Activated T-cell treated with anti-CD3 and anti-CD28 coated beads, Interleukin-2, amount 50 U/mL, for 1 hour (primary cell): Measurements from ENCODE around the gene PRRX2.
"Not testable (repeated sequence)": the region's sequence is repeated elsewhere in the genome, so short reads cannot be mapped to it uniquely, and the experiment has no call there.

Experiments
- DNase-seq: peaks from one replicate; pipeline ENCODE4 v3.0.0-alpha.2; 2020

Gene PRRX2

DNA sequence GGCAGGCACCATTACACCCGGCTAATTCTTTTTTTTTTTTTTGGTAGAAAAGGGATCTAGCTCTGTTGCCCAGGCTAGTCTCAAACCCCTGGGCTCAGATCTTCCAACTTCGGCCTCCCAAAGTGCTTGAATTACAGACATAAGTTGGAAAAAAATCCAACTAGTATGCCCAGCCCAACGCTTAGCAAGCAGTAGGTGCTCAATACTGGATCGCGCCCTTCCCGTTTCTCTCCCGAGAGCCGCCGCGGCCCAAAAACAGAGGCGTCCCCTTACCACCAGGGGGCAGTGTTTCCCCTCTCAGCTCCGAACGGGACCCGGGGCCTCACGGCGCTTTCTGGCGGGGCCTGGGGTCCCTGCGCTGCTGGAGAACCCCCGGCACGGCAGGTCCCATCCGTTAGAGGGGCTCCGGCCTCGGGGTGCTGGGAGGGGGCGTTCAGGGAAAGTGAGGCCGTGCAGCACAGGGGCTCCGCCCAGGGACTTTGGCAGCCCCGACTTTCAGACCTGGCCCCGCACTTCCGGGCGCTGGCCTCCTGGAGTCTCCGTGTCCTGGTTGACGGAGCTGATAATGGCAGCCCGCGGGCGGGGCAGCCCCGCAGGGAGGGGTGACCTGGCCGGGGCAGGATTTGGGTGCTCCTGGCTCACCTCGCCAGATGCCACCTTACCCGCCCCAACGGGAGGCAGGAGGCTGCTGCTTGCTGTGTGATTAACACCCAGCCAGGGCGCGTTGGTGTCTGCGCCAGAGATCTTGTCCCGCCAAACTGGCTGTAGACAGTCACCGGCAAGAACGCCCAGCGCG lies 72.2 kb downstream of the PRRX2 start:
- DNase-seq, result peak; percentile 88

DNA sequence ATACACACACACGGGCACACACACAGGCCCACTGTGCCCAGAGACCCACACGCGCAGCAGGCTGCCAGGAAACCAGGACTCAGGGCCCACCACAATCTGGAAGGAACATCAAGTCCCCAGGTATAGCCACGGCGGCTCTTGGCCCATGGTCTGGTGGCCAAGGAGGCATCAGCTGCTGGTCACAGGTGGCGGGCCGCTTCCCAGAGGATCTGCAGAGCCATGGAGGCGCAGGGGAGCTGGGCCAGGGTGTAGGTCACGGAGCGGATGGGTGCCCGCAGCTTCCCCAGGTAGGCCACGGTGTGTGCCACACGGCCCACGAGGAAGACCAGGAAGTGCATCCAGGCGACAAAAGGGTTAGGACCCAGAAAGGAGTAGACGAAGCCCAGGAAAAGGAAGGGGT lies 74.0 kb downstream of the PRRX2 start:
- no peak for DNase-seq

DNA sequence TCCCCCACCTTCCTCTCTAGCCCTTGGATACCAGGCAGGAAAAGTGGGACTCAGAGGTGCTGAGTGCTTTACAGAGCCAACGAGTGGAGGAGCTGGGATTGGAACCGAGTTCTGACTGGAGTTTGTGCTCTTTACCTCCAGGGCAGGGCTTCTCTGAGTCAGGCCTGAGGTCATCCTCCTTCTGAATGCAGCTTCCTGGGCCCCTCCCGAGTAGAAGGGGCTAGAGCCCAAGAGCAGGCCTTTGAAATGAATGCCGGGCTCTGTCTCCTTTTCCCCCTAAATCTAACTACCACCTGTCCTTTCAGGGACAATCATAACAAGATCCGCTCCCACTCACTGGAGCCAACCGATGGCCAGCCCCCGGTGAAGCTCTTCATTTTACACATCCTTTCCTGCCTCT lies 74.7 kb downstream of the PRRX2 start:
- no peak for DNase-seq

DNA sequence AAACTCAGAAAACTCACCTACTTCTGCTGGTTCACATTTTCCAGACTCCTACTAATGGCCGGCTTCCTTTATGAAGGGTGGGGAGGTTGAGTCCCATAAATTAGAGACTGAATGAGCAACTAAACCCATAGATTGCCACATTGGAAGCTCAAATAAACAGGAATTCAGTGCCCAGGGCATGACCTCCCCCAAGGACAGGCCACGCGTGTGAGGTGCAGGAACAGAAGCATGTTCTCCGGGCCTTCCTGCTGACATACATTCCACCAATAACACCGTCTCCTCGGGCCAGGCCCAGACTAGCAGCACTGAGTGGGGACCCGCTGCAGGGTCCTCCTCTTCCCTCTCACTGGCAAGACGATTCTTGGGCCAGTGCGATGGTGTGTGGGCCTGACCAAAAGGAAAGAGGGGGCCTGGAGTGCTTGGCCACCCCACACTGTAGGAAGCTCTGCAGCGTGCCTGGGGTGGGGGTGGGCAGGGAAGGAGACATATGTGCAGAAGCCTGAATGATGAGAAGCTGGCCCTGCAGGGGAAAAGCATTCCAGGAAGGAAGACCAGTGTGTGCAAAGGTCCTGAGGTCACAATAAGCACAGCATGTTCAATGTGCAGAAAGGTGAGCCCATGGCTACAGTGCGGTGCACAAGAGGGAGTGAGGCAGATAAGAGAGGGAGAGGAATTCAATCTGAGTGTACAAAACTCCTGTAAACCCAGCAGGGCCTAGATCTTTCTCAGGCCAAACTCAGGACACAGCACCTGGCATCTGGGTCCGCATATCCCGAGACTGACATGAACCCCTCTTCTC lies 75.4 kb downstream of the PRRX2 start:
- DNase-seq, result no peak

DNA sequence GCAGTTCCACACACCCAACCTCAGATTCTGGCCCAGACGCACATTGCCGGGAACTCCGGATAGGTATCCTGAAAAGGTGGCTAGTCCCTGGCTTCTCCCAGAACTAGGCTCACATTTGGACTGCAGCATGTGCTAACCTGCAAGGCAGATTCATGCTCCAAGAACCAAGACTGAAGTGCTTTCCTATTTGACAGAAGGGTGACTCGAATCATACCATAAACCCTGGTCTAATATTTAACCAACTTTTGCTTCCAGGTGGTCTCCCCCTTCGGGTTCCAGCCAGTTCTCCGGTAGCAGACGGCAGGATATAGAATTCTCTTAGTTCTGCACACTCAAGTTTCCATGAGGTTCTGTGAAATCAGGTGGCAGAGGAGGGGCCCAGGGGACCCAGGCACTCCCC lies 79.8 kb downstream of the PRRX2 start:
- DNase-seq, result no peak

DNA sequence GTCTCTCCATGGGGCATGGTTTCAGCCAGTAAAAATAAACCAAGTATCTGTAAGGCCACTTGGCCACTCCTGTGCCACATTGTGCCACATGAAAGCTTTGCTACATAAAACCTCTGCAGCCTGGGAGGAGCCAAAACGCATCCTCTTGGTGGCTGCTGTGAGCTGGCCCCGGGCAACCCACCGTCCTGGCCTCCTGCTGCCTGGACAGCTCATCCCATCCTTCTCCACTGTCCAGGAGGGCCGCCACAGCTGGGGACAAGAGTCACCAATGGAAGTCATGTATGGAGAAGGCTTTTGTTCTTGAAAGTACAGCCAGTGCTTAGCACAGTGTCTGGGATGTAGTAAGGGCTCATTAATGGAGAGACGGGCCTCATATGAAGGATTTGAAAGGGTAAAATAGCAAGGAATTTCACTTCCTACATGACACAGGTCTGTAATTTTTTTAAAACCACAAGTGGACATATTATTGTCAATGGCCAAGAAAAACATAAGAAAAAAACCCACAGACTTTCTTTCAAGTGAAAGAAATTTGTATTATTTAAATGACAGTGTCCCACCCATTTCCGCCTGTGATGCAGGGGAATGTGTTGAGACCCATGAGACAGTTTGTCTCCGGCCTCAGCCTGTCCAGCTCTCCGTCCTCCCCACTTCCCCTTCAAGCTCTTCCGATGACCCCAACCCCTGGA lies 80.8 kb downstream of the PRRX2 start:
- DNase-seq, result no peak

DNA sequence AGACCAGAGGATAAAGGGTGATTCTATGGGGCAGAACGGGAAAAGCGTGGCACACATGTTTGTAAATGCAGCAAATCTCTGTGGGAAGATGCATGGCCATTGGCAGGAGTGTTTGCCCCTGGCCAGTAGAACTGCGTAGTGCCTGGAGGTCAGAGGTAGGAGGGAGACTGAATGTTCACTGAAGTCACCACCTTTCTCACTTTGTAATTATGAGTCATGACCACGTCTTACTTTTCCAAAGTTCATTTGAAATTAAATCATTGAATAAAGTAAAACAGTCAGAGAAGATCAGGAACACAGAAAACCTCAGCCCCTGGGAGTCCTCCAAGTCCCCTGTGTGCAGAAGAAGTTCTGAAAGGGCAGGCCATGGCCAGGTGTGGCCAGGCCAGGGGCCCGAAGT lies 82.8 kb downstream of the PRRX2 start:
- DNase-seq, result no peak

DNA sequence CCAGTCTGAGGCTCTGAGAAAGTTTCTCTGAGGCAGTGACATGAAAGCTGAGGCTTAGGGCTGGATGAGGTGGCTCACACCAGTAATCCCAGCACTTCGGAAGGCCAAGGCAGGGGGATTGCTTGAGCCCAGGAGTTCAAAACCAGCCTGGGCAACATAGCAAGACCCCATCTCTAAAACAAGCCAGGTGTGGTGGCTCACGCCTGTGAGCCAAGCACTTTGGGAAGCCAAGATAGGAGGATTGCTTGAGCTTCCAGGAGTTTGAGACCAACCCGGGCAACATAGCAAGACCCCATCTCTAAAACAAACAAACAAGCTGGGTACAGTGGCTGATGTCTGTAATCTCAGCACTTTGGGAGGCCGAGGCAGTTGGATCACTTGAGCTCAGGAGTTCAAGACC lies 83.6 kb downstream of the PRRX2 start:
- not testable (repeated sequence) for DNase-seq

DNA sequence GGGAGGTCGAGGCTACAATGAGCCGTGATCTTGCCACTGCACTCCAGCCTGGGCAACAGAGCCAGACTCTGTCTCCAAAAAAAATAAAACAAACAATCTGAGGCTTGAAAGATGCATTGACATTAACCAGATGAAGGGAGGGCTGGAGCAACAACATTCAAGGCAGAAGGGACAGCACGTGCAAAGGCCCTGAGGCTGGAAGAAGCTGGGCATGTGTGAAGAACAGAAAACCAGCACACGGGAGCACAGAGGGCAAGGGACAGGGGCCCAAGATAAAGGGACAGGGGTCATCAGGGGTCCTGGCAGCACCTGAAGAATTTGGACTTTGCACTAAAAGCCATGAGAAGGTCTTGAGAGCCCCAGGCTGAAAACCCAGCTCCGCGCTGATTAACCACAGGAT lies 84.1 kb downstream of the PRRX2 start:
- no peak for DNase-seq

DNA sequence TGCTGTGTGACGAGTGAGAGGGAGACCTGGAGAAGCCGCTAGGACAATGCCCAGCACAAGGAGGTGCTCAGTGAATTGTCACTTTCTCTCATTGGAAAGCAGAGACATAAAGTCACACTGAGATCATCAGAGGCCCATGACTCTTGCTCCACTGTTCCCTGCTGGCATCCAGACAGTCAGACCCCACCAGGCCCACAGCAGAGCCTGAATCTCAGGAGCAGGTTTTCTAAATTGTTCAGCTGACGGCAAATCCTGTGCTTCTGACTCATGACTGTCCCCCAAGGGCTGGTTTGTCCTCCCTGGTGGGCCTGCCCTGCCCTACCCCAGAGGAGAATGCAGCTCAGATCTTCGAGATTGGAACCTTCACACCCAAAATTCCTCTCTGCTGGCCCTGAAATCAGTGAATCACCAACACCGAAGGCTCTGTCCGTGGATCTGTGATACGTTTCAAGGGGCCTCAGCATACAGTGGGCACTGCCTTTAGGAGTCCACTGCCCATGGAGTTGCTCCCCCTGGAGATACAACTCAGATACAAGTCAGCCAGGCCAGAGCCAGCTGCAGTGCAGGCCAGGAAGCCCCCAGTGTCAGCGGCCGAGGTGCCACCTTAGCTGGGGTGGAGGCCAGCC lies 84.7 kb downstream of the PRRX2 start:
- no peak for DNase-seq

DNA sequence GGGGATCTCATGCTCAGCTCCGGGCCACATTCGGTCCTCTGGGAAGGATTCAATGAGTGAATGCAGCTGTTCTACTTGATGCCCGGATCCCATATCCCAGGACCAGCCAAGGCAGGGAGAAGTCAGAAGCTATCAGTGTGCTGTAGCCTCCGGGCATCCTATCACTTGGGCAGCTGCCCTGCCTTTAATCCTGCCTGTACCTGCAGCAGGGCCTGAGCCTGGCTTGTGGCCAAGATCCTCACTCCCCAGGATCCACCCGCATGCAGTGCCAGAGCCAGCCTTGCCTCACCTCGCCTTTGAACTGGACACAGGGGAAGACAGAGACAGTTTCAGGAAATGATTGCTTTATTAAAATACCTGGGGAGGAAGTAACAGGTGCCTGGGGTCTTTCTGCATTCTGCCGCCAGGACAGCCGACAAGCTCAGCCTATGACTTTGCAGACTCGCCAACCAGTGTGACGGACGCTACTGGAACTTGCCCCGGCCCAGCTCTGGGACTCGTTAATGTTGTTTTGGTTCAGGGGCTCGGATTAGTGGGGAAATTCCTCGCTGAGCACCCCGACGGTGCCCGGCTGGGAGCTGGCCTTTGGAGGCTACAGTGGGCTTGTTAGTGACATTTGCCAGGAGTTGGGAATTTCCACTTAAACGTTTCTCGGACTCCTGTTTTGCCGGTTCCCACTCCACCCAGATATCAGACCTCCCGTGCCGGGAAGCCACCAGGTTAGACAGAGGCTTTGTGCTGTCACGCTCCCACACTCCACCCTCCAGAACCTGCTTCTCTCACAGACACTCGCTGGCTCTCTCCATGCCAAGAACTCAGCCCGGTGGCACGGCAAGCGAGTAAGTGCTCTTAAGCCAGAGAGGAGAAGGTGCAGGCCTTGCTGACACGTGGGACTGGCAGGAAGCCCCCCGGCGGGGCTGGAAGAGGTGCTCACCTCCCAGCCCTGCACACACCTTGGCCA lies 86.7 kb downstream of the PRRX2 start:
- no peak for DNase-seq

DNA sequence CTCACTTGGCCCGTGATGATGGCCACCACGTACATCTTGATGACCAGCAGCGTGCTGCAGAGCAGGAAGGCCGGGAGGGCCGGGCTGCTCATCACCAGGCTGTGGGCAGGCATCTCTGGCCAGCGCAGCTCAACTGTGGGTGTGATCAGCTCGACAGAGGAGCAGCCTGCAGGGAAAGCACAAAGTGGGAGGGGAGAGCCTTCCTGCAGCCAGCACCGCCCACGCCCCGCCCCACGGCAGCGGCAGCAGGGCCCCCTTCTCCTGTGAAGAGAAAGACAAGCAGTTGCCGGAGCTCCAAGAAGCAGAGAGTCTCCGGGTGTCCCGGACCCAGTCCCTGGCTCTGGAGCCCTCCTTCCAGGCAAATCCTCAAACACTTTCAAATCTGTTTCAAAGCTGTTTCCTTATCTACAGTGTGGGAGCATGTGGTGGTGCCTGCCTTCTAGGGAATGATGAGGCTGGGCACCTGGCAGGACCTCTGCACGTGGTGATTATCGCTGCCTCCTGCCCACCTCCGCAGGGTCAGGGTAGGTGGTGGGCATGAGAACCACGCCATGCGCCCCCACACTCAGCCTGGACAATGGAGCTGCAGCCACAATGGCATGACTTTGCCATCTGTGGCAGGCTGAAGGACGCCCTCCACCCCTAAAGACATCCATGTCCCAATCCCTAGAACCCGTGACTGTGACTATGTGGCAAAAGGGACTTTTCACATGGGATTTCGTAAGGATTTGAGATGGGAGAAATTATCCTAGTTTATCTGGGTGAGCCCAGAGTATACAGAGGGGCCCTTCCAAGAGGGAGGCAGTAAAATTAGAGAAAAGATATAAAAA lies 87.7 kb downstream of the PRRX2 start, which contains the start of gene PTGES:
Gene PTGES, minus strand, starts transcription at position 143 of the 830 bp plus-strand sequence. Its CDS starts 30 bp downstream, at position 113.
- peak; percentile 61 for DNase-seq

DNA sequence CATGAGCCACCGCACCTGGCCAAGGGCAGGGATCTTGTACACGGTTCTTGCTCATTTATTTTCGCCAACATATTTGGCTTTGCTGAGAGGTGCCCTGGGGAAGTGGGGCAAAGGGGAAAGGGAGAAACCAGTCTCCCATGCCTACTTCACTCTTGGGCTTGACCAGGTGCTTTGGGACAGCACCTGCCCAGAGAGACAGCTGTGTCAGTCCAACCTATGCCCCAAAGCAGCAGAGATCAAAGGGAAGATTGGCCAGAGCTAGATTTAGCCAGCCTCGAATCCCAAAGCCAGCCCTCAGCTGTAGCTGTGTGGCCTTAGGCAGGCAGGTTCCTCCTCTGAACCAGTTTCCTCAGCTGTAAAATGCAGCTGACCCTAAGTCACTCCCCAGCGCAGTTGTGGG lies 89.7 kb downstream of the PRRX2 start:
- no peak for DNase-seq

DNA sequence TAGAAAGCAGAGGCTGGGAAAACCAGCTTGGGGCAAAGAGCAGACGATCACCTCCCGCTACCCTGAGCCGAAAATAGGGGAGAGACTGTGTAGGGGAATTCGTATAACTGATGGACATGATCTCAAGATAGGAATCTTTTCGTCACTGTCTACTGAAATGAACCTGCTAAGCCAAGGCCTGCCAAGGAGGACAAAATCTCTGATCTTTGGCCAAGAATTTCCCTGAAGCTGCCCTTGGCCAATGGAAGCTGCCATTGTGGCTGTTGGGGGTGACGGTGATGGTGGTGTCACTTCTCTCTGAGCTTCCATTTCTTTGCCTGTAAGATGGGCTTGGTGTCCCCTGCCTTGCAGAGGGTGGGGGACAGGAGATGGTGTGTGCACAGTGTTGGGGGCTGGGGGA lies 90.7 kb downstream of the PRRX2 start:
- no peak for DNase-seq

DNA sequence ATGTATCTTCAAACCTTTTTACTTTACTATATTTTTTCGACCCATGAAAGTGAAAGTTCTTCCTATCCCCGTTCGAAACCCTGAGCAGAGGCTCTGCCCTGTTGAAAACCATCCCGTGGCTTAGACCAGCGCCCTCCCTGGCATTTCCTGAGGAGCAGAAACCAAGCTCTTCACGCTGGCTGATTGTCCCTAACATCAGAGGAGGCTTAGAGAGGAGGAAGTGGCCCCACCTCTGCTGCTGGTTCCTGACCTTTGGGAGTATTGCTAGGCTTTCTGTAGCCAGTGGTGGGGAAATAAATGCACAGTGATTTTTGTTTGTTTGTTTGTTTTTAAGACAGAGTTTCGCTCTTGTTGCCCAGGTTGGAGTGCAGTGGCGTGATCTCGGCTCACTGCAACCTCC lies 91.6 kb downstream of the PRRX2 start:
- DNase-seq, result no peak

DNA sequence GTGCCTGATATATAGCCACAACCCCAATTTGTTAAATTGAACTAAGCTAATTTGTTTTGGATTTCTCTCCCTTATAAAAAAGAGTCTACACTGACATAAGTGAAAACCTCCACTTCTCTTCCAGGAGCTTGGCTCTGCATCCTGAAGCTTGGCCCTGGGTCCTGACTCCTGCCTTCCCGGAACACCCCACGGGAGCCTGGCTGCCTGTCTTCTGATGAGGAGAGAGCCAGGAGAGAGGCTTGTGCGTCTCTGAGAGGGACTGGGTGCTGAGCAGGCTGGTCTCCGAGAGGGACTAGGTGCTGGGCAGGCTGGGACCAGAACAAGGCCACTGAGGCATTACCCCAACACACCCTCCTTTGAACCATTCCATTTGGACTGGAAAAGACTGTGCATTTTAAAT lies 93.9 kb downstream of the PRRX2 start:
- DNase-seq, result no peak

DNA sequence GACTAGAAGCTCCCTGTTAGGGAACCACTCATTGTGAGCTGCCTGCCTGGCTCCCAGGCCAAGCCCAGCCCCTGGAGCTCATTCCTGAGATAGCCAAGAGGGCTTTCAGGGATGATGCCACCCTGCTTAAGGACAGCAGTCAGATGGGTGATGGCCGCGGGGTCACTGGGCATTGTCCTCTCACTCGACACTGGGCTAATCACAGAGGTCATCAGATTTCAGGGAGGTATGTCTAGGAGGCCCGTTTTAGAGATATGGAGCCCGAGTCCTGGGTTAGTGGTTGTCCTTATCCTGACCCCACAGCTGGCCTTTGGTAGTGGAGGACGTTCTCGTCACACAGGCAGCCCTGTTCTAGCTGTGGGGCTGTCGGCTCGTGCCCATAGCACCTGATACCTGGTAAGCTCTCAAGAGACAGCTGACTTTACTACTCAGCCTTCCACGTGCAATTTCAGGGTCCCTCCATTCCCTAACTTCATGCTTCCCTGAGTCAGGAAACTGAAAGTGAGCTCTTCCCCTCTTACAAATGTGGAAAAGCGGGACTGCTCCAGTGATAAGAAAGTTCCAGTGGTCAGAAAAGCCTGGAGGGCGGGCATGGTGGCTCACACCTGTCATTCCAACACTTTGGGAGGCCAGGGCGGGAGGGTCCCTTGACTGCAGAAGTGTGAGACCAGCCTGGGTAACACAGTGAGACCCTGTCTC lies 94.5 kb downstream of the PRRX2 start:
- DNase-seq, result no peak

DNA sequence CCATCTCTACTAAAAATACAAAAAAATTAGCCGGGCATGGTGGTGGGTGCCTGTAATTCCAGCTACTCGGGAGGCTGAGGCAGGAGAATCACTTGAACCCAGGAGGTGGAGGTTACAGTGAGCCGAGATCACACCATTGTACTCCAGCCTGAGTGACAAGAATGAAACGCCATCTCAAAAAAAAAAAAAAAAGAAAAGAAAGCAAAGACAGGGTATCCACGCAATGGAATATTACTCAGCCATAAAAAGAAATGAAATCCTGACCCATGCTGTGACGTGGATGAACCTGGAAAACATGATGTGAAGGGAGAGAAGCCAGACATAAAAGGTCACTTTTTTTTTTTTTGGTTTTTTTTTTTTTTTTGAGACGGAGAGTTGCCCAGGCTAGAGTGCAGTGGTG lies 95.3 kb downstream of the PRRX2 start:
- not testable (repeated sequence) for DNase-seq

DNA sequence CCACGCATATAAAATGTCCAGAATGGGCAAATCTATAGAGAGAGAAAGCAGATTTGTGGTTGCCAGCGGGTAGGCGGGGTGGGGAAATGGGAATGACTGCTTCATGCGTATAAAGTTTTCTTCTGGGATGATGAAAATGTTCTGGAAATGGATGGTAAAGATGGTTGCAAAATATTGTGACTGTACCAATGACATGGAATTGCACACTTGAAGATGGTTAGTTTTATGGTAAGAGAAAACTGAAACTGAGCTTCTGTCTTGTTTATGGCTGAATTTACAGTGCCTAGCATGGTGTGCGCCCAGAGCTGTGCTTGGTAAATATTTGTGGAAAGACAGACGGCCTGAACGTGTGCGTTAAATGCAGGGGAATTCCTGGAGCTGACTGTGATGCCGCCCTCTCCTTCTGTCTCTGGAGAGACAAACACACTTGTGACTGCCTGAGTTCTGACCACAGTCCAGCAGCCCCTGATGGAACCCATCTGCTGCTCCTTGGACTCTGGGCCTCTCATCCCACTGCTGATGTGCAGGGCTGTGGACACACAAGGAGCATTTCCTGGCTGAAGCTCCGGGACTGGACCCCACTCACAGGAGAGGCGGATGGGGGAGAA lies 96.0 kb downstream of the PRRX2 start:
- no peak for DNase-seq

DNA sequence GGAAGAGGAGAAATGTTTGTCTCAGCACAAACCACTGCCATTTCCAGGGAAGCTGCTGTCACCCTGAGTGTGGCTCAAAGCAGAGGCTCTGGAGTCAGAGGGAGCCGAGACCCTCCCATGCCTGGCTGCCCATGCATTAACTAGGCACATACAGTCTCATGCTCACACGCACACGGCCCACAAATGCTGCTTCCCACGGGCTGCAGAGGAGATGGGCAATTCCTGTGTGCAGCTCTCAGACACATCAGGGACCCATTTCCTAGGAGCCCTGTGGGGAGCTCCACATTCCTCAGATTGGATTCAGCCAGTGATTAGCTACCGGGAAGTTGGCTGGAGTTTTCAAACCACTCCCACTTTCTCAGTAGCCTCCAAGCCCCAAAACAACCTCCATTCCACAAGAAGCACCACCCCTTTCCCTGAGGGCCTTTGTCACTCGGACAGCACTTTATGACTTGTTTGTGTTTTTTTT lies 96.5 kb downstream of the PRRX2 start:
- no peak for DNase-seq
